ENCODE data around the gene NAT10. TPM values are rescaled to one million over a fixed set of nuclear protein-coding genes. Genes with fewer than 3 reads are reported as not detected.
"Not testable (repeated sequence)": the region's sequence is repeated elsewhere in the genome, so short reads cannot be mapped to it uniquely, and the experiment has no call there.

Gene NAT10
- total RNA-seq, 1 donor from 2014 or later = 20.9 TPM

DNA sequence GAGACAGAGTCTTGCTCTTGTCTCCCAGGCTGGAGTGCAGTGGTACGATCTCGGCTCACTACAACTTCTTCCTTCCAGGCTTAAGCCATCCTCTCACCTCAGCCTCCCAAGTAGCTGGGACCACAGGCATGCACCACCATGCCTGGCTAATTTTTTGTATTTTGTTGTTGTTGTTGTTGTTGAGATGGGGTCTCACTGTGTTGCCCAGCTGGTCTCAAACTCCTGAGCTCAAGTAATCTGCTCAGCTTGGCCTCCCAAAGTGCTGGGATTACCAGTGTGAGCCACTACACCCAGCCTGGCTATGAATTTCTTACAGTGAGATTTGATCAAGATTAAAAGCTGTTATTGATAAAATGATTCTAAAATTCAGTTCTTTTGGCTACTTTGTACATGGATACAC lies 10.5 kb upstream of the NAT10 start:
- intact Hi-C loops (cut with DNase I) = loop anchor here (10.0 kb wide), 1 partner anchor 370 kb away; no protein-coding TSS in a partner anchor
- ATAC-seq (ENCODE audit: poor library complexity); DNase-seq: not testable (repeated sequence)

GRCh38 chr11:34098813-34099212 lies 6.6 kb upstream of the NAT10 start:
- intact Hi-C loops (cut with DNase I) = loop anchor here (10.0 kb wide), 1 partner anchor 366 kb away; no protein-coding TSS in a partner anchor
- DNase-seq = no peak
- no peak for ATAC-seq (ENCODE audit: poor library complexity)

- ATAC-seq (ENCODE audit: poor library complexity) = no peak
- intact Hi-C loops (cut with DNase I) = loop anchor here (5.0 kb wide), 1 partner anchor 52 kb away; the partner anchor contains the start of gene CAPRIN1
- no peak for DNase-seq
Observed at GRCh38 chr11:34104680-34105078, 750 bp upstream of the NAT10 start.

GRCh38 chr11:34105957-34106504 lies 602 bp downstream of the NAT10 start:
- ATAC-seq (ENCODE audit: poor library complexity) (no peak), DNase-seq (no peak)
- intact Hi-C loops (cut with DNase I) = loop anchor here (5.0 kb wide), 1 partner anchor 54 kb away; the partner anchor contains the start of gene CAPRIN1

DNA sequence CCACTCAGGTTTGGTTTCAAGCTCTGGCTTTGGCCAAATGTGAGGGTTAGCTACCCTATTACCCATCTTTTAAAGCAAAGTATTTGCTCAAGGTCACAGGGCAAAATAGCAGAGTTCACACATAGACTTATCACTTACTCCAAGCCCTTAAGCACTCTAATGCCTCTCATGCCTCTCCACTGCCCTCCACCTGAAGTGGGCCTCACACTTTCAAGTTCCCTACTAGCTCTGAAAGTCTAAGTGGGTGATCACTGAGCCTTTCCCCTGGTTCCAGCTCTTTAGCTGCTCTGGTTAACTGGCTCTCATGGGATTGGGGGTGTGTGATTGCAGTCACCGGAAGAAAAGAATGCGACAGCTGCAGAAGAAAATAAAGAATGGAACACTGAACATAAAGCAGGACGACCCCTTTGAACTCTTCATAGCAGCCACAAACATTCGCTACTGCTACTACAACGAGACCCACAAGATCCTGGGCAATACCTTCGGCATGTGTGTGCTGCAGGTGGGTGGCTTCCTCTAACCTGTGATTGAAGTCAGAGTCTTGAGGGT lies 6.4 kb downstream of the NAT10 start:
- intact Hi-C loops (cut with DNase I) = no loop called here
- DNase-seq = no peak
- ATAC-seq (ENCODE audit: poor library complexity) = no peak

- DNase-seq = no peak
- intact Hi-C loops (cut with DNase I) = no loop called here
- no peak for ATAC-seq (ENCODE audit: poor library complexity)
Observed at GRCh38 chr11:34114014-34114413, 8.6 kb downstream of the NAT10 start.

DNA sequence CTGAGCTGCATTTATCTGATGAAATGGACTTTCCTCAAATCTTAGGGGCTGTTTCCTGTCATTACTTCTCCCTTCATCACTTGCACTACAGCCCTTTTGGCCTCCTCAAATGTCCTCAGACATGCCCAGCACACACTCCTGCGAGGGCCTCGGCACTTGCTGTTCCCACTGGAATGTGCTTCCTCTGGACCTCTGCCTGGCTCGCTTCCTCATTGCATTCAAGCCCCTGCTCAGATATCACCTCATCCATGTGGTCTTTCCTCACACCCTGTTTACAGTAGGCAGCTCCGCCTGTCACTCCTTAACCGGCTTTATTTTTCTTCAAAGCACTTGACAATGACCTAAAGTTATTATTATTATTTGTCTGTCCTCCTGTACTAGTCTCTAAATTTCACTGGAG lies 9.0 kb downstream of the NAT10 start:
- DNase-seq (no peak), ATAC-seq (ENCODE audit: poor library complexity) (no peak)
- intact Hi-C loops (cut with DNase I) = no loop called here

GRCh38 chr11:34120651-34121050 lies 15.2 kb downstream of the NAT10 start:
- DNase-seq (no peak), ATAC-seq (ENCODE audit: poor library complexity) (no peak)
- intact Hi-C loops (cut with DNase I) = no loop called here

DNA sequence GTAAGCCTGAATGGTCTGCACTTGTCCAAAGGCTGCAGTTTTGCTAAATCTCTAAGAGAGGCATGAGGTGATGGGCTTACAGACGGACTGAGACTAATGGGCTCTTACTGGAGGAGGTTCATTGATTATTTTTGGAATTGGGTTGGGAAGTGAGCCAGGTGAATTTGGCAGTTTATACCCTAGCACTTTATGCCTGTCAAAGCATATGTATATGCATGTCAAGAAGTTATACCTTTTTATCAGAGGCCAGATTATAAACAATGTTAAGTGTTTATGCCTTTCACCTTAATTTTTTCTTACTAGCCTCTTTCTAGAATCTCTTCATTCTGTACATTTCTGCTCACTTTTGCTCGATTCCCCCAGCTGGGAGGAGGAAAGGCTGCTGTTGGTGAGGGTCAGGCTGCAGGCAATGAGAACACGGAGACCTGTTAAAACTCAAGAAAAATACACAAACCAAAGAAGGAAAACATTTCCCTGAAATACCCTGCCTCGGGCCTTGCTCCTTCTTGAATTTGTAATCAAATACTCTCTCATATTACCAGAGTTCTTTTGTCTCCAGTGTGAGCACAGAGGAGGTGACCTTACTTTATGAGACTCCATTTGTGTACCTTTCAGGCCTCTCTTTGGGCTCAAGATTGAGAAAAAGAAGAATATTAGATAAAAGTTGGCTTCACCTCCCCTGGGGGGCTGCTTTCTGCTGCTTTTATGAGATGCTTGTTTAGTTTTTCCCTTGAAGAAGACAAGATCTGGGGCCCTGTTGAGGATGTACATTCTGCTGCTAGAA lies 19.6 kb downstream of the NAT10 start:
- no peak for ATAC-seq (ENCODE audit: poor library complexity)
- no peak for DNase-seq
- intact Hi-C loops (cut with DNase I) = no loop called here

DNA sequence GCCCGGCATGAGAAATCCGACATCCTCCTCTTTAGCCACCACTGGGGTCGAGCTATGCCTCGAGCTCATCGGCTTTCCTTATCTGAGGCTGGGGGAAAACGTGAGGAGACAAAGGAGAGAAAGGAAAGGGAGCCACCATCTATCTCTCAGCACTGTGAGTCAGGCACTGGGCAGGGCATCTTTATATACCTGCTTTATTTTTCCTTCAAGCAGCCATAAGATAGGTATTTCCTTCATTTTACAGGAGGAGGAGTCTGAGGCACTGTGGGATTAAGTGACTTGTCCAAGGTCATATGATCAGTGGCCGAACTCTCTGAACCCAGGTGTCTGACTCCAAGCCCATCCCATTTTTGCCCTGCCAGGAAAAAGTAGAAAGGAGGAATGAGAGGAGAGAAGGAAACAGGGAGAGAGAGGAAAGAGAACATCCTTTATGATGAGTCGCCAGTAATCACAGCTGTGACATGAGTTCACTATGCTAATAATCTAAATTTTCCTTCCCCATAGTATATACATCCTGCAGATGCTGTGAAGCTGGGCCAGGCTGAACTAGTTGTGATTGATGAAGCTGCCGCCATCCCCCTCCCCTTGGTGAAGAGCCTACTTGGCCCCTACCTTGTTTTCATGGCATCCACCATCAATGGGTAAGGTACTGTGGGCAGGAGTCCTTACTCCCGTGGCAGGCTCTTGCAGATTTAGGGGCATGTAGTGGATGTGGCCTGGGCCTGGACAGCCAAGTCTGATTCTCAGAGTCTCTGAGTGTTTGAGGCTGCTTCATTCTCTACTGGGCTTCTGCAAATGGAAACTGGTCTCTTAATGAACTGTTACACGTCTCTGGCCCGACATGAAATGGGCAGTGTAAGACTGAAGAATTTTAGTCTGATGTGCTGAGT lies 21.8 kb downstream of the NAT10 start:
- DNase-seq (no peak), ATAC-seq (ENCODE audit: poor library complexity) (no peak)
- intact Hi-C loops (cut with DNase I) = no loop called here

GRCh38 chr11:34128824-34129223 lies 23.4 kb downstream of the NAT10 start:
- intact Hi-C loops (cut with DNase I) = no loop called here
- DNase-seq (no peak), ATAC-seq (ENCODE audit: poor library complexity) (no peak)

DNA sequence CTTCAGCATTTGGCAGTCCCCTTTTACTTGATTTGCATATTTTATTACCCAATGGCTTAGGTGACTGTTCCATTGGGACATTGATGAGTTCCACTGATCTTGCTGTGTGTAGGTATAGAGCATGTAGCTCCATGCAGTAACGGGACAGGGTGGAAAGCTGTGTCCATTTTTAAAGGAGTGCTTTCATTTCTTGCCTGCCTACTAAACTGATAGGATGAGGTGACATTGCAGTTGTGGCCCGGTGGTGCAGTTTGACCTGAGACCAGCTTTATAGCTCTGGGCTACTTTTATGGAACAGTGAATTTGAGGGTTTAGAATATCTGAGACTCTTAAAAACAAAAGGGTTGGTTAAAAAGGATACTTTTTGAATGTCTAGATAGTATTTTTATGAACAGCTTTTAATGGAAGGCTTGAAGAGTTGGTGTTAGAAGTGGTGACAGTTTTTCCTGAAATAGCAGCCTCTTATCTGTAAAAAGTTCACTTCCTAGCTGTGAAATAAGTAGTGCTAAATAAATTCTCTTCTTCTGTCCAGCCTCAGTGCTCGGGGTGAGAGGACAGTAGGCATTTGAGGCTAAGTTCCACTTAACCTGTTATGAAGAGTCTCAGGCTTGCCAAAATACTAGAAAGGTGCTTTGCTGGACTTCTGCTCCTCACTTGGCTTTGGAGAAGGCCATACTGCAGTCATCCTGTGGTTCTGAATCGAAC lies 27.0 kb downstream of the NAT10 start:
- ATAC-seq (ENCODE audit: poor library complexity) (peak; percentile 69), DNase-seq (no peak)
- intact Hi-C loops (cut with DNase I) = no loop called here

- DNase-seq = no peak
- no peak for ATAC-seq (ENCODE audit: poor library complexity)
- intact Hi-C loops (cut with DNase I) = no loop called here
Observed at GRCh38 chr11:34134765-34135164, 29.3 kb downstream of the NAT10 start.

GRCh38 chr11:34135439-34135838 lies 30.0 kb downstream of the NAT10 start:
- intact Hi-C loops (cut with DNase I) = no loop called here
- ATAC-seq (ENCODE audit: poor library complexity) (no peak), DNase-seq (no peak)

GRCh38 chr11:34136420-34136819 lies 31.0 kb downstream of the NAT10 start:
- intact Hi-C loops (cut with DNase I) = no loop called here
- ATAC-seq (ENCODE audit: poor library complexity) (peak; percentile 56), DNase-seq (no peak)

- intact Hi-C loops (cut with DNase I) = no loop called here
- DNase-seq (no peak), ATAC-seq (ENCODE audit: poor library complexity) (no peak)
Observed at GRCh38 chr11:34139346-34139745, 33.9 kb downstream of the NAT10 start.

GRCh38 chr11:34140149-34140548 lies 34.7 kb downstream of the NAT10 start:
- no peak for ATAC-seq (ENCODE audit: poor library complexity)
- intact Hi-C loops (cut with DNase I) = loop anchor here (10.0 kb wide), 1 partner anchor 135 kb away; no protein-coding TSS in a partner anchor
- no peak for DNase-seq

- DNase-seq (no peak), ATAC-seq (ENCODE audit: poor library complexity) (peak; percentile 63)
- intact Hi-C loops (cut with DNase I) = loop anchor here (10.0 kb wide), 1 partner anchor 138 kb away; no protein-coding TSS in a partner anchor
Observed at GRCh38 chr11:34143048-34143447, 37.6 kb downstream of the NAT10 start.
